ENCODE measurements around the gene GNG11.

GNG11 gene

GRCh38 chr7:93973134-93973533 lies 51.6 kb downstream of the GNG11 start:
- TF ChIP-seq Cebpa-rat (IDR thresholded peaks at IDR 0.05) = no peak
- Histone ChIP-seq H4K20me1 (no peaks in the 10 kb centered on the region), H3K4me3 (no peak overlapping the region), H3K4me1 (no peaks in the 10 kb centered on the region), H3K4me2 (no peak overlapping the region), H3K9me3 (replicated peaks in 1 of 11) (no peaks in the 10 kb centered on the region), H3K27me3 (no peaks in the 10 kb centered on the region), H3K36me3 (no peaks in the 10 kb centered on the region), H3K9ac (no peak overlapping the region), H3K27ac (no peak overlapping the region)

GRCh38 chr7:93977211-93977950 lies 55.8 kb downstream of the GNG11 start:
- H3K4me1 ChIP-seq = no peaks in the 10 kb centered on the region
- no peaks in the 10 kb centered on the region for H3K27me3 ChIP-seq
- no peaks in the 10 kb centered on the region for H3K9me3 ChIP-seq (replicated peaks in 1 of 11)
- no peak overlapping the region for H3K27ac ChIP-seq
- H3K4me3 ChIP-seq = no peak overlapping the region
- H3K36me3 ChIP-seq = no peaks in the 10 kb centered on the region
- no peak overlapping the region for H3K4me2 ChIP-seq
- no peaks in the 10 kb centered on the region for H4K20me1 ChIP-seq
- TF ChIP-seq Cebpa-rat (IDR thresholded peaks at IDR 0.05) = no peak
- H3K9ac ChIP-seq = no peak overlapping the region

Measured in BLaER1 treated with 17β-estradiol and CSF1 and Interleukin-3, amounts not matched to agents 10 nM and 100 nM (cell line).